NCI-H748 treated with DMSO at 0.1 percent for 48 hours (cell line): Measurements from ENCODE around the gene PRG3.

ENCODE experiments used
- DNase-seq: peaks from one replicate; lab custom pipeline; 2025; lab: John Stamatoyannopoulos, UW

The PRG3 gene

DNA sequence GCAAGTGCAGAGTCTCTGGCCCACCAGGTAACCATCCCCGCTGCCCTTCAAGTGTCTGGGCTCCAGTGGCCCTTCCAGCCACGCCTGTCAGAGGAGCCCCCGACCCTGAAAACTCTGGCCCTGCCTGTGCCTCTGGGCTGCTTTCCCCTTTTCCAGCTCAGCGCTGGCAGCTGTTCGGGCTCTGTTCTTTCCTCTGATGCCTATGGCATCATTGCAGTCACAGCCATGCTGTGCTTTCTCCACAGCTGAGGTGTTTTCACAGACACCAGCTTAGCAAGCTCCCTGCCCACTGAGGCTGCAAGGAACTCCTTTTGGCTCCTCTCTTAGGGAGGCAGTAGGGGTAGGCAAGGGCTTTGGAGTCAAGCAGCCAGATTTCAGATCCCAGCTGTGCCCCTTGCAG, 21.6 kb downstream of the PRG3 start:
- DNase-seq: no peak

GRCh38 chr11:57358991-57359390, 22.0 kb downstream of the PRG3 start:
- no peak for DNase-seq

DNA sequence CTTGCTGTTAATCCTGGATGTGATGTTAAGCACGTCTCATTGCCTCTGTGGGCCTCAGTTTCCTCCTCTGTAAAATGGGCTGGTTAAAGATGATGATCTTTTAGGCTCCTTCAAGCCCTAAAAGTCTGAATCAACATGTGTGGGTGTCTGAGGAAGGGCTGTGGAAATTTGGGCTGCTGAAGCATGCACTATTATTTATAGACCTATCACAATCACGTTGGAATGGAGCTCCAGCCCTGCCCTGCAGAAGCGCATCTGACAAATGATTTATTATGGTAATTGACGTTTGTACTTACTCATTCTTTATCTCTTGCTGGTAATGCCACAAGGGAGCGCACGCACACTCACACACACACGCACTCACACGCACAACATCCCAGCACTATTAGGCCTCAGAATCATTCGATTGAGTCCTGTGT, 22.4 kb downstream of the PRG3 start:
- DNase-seq: no peak

DNA sequence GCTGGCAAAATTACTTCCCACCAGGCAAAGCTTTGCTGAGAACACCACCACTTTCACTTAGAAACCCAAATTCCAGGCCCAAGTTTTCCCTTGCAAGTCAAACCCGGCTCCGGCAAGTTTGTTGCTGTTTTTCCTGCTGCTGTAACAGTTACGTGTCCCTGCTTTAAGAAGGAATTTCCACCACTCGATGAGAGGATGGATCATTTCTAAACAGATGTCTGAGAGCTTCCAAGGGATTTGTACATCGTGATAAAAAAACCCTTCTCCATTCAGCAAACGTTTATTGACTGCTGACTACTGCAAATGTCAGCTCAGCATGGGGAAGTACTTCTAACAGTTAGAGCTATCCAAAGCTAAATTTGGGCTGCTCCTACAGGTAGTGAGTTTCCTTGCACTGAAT, 23.1 kb downstream of the PRG3 start:
- DNase-seq: no peak

GRCh38 chr11:57357310-57357709, 23.6 kb downstream of the PRG3 start:
- no peak for DNase-seq

GRCh38 chr11:57356268-57356667, 24.7 kb downstream of the PRG3 start:
- no peak for DNase-seq

DNA sequence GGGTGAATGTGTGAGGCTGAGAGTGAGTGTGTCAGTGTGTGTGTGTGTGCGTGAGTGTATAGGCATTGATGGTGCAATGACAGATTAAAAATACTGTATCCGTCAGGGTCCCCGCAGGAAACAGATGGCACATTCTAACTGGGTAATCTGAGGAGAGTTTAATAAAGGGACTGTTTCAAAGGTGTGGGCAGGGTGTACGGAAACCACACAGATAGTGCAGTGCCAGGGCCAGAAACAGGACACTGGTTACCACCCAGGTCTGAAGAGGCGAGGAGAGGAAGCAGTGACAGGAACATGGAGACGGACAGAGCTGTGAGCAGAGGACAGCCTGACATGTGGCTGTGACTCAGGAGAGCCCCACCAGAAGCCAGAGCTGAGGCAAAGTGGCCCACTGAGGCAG, 26.3 kb downstream of the PRG3 start:
- DNase-seq: no peak

- DNase-seq: no peak
Measured at GRCh38 chr11:57353852-57354251, 27.1 kb downstream of the PRG3 start.

GRCh38 chr11:57353446-57353845, 27.5 kb downstream of the PRG3 start:
- no peak for DNase-seq

DNA sequence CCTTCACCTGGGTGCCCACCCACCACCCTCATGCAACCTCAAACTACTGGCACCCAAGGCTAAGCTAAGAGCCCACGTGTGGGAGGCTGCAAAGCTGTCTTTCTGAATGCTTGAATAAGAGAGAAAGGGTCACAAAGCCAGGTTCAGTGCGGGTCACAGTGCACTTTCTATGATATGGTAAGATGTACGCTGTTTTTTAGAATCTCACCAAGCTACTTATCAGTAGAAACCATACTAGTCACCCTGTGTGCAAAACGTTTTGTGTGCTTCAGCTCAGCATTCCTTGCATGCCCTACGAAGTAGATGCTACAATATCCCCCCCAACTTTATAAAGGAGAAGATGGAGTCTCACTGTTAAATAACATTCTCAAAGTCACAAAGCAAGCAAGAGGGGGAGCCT, 27.9 kb downstream of the PRG3 start:
- DNase-seq: no peak

DNA sequence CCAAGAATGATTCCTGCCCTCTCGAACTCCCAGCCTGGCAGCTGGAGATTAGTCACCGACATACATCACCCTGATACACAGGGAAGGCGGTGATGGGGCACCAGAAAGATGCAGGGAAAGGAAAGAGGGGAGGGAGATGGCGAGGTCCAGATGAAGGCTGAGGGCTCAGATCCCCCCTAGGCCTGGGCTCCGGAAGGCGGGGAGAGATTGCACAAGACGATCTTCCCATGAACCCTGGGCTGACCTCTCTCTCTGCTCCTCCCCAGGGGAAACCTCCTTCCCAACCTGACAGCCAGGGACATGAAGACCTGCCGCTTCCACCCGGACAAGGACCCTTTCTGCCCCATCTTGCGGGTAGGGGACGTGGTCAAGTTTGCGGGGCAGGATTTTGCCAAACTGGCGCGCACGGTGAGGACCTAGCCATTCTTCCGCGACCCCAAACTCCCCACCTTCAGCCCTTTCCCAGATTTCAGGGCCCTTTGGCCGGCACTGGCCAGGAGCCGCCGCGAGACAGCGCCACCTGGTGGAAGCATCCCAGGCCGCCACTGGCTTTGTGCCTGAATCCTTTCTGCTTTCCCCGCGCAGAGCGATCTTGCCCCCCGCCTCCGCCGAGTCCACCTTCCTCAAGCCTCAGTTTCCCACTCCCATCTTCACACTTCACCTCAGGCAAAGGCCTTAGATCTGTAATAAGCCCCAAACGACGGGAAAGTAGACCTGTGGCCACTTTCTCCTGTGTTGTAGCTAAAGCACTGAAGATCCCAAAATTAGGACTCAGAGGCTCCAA, 31.3 kb downstream of the PRG3 start:
- DNase-seq: peak; percentile 5

DNA sequence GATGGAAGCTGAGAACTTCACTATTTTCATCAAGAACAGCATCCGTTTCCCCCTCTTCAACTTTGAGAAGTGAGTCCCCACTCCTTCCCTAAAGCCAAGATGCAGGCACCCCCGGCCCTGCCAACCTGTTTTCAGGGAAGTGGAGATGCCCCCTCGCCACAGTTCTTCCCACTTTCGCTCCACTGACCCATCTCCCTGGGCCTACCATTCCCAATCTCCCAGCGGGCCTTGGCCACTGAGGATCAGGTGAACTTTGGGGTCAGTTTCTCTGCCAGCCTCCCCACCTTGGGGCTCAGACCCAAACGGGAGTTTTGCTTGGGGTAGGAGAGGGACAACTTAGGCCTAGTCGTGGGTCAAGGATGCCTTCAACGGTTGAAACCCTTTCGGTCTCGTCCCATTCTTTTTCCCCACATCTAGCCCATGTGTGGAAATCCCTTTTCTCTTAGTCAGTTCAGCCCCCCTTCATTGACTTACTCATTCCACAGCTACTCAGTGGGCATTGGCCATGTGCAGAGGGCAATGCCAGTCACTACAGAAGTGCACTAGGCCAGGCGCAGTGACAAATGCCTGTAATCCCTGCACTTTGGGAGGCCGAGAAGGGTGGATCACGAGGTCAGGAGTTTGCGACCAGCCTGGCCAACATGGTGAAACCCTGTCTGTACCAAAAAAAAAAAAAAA, 32.2 kb downstream of the PRG3 start:
- DNase-seq: no peak

DNA sequence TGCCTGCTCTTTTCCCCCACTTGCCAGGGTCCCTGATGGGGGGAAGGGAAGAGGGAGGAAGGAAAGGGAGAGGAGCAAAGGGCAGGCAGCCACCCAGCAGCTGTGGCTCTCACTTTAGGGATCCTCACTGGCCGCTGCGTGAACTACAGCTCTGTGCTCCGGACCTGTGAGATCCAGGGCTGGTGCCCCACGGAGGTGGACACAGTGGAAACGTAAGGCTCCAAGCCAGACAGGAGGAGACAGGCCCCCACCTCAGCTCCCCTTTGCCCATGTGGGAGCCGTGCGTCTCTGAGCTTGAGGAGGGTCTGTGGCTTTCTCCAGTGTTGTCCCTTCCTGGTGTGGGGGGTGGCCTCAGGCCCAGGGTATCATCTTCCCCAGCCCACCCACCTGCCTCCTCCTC, 32.9 kb downstream of the PRG3 start:
- DNase-seq: no peak

- DNase-seq: no peak
Measured at GRCh38 chr11:57347336-57347735, 33.6 kb downstream of the PRG3 start.

DNA sequence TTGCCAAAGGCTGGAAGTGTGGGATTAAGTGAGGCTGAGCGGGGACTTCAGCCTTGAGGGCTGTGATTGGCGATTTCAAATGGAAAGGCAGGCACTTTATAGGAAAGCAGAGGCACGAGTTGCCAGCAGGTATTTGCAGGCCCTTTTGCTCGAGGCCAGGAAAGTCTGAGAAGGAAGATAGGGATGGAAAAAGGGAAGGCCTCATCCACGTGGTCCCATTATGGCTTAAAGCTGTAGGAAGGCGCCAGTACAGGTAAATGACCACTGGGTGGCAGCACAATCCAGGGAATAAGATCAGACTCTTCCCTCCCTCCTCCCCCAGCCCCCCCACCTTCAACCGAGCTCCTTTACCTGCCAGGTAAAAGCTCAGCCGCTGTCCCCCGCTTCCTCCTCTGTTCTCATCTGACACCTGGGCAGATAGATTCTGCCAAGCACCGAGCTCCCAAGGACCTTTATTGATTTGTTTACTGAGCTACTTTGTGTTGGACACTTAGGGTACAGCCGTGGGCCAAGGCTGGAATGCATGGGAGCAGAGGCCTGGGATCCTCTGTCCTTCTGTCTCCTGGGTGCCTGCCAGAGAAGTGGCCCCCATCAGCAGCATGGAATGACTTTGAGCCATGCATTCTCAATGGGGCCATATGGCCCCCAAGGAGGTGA, 35.3 kb downstream of the PRG3 start:
- no peak for DNase-seq

DNA sequence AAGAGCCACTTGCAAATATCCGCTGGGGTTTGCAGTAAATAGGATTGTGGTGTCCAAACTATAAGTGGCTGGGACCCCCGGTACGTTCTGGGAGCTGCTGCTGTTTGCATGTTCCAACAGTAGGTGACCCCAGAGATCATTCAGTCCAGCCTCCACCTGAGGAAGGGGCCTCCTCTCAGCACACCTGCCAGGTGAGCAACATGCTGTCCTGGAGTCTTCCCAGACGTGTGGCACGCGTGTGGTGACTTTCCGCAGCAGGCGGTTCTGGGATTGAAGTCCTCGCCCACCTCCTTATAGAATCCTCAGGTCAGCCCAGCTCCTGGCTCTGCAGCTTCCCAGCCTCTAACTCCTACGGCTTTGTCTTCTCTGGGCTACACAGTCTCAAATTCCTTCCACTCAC, 36.1 kb downstream of the PRG3 start:
- no peak for DNase-seq

DNA sequence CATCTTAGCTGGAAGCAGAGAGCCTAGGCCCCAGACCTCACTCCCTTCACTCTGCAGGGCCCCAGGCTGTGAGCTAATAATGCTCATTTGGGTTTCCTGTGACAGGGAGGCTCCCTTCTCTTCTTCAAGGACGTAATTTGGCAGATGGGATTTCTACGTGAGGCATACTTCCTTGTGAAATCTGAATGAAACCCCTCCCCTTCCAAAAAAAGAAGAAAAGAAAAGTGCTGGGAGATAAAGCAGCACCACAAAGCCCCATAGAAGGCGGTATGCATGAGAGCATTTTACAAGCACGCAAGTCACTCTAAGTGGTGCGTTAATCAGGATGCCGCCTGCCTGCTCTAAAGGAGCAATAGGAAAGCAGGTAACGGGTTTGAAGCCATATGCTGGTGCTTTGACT, 37.1 kb downstream of the PRG3 start:
- DNase-seq: no peak

DNA sequence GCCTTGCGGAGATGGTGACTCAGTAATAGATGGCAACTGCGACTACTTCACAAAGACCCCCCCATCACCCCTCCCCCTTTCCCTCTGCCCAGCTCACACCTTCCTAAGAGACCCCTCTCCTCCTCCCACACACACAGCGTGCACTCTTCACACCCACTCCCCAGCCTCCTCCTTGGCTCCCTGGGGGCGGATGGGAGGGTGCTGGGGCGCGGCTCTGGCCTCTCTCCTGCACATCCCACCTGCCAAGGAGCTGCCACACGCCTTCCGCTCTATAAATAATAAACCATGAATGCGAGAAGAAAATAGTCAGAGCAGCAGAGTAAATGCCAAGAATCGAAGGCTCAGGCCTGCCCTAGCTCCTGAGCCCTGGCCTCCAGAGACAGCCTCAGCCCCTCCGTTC, 38.2 kb downstream of the PRG3 start:
- no peak for DNase-seq

DNA sequence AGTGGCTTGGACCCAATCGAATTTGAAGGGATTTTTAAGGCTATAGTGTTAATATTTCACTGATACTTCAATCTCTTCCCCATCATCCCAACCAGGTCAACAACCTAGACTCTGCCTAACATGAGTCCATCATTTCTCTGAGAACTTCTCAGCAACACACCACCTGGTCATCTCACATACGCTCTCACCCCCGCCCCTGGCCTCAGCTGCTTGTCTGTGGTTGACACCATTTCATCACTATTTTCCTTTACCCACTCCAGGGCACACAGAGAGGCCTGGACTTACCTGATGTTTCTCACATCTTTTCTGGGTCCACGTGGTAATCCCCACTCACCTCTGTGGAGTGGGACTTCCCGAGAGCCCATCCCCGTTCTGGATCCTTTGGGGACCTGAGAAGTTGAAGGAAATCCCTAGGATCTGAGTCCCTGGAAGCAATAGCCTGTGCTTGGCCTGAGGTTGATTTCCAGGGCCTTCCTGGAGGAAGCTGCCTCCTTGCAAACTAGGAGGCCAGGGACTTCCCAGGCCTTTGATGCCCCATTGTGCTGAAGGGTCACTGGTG, 39.6 kb downstream of the PRG3 start:
- no peak for DNase-seq

DNA sequence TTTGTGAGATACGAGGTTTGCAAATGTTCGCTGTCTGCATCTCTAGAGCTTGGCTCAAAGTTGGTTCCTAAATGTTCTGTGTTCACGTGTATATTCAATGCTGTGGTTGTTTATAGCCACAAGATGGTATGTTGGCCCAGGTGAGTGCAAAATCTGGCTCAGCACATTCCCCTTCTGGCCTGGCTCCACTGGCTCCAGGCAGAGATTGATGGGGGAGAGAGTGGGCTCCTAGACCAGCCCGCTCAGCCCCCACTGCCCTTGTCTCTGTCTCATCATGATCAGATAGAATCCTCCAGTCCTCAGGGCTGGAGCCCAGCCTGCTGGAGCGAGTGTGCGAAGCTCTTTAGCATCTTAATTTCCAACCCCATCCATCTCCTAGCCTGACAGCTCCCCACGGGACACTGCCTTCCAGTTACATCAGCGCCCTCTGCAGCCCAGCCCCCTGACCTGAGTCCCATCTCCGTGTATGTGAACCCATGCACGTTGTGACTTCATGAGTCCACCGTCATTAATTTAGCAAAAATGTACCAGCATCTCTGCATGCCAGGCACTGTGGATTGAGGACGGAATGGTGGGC, 40.8 kb downstream of the PRG3 start:
- no peak for DNase-seq

- no peak for DNase-seq
Measured at GRCh38 chr11:57339328-57339727, 41.6 kb downstream of the PRG3 start.

- DNase-seq: no peak
Measured at GRCh38 chr11:57338142-57338541, 42.8 kb downstream of the PRG3 start, which contains the start of gene P2RX3. P2RX3 (plus strand) TSS chr11:57338352; CDS start chr11:57338551, 199 bp downstream.
